HepG2 (cell line): ENCODE measurements around the gene ATP10A. TPM values are rescaled to one million over a fixed set of nuclear protein-coding genes. Genes with fewer than 3 reads are reported as not detected.

ENCODE experiments used
- ATAC-seq: fragments of 200-7000 bp; cut with Tn5 transposase; 3 replicates; pipeline ENCODE4 v1.9.1; 2020; ENCODE audit warnings: mild to moderate bottlenecking, moderate library complexity
- BruUV-seq: library from RNA; stranded (reverse); fragments of 400-500 nt; replicated peaks from 2 replicates; lab custom pipeline; 2021; lab: Mats Ljungman, UMichigan
- CTCF ChIA-PET: fragments of 300-600 bp; formaldehyde crosslinking; extraction: SDS; loops from one replicate; lab custom pipeline; 2021; ENCODE audit warnings: low total read pairs, inconsistent platforms, low intra/inter-chr PET ratio; lab: Yijun Ruan, JAX
- POLR2A ChIA-PET: fragments of 350-600 bp; sonication (Branson Sonifier 250); formaldehyde crosslinking; loops from one replicate; lab custom pipeline; 2020; ENCODE audit warnings: antibody characterized with exemption, inconsistent platforms; lab: Yijun Ruan, JAX
- DNase-seq: peaks from one replicate; pipeline ENCODE4 v3.0.0-alpha.2; 2015; ENCODE audit warnings: low spot score
- FAIRE-seq: peaks from 3 replicates; lab custom pipeline; 2011; peaks lifted over from hg19 to GRCh38; lab: Jason Lieb, UNC
- H2AFZ ChIP-seq: one replicate; pipeline ENCODE4 v1.6.1; 2011; ENCODE audit warnings: low read length, inconsistent platforms
- H3K27ac ChIP-seq: fragments of 300-600 bp; 3 replicates; pipeline ENCODE4 v1.8.0; 2011; ENCODE audit warnings: mixed run types, mild to moderate bottlenecking, mixed read lengths, low read length, inconsistent platforms; ENCODE audit not compliant: insufficient read depth; ENCODE audit errors: extremely low read length
- H3K27me3 ChIP-seq, 2 experiments: fragments of 200-600 bp in 1 of 2; 2 replicates in 1 of 2; 3 replicates in 1 of 2; pipeline versions ENCODE4 v1.6.0 to v1.8.0; 2011; ENCODE audit warnings: low read length in 2 of 2, mild to moderate bottlenecking in 2 of 2, moderate library complexity in 2 of 2, inconsistent platforms in 1 of 2; ENCODE audit not compliant: insufficient read depth in 2 of 2, control insufficient read depth in 1 of 2
- H3K36me3 ChIP-seq, 2 experiments: fragments of 200-600 bp in 1 of 2; replicated peaks in 1 of 2; 2 replicates in 1 of 2; 3 replicates in 1 of 2; pipeline versions ENCODE4 v1.5.1 to v1.8.0; 2011; ENCODE audit warnings: low read length in 2 of 2, inconsistent platforms in 1 of 2; ENCODE audit not compliant: insufficient read depth in 2 of 2, control insufficient read depth in 1 of 2
- H3K4me1 ChIP-seq: 2 replicates; pipeline ENCODE4 v1.5.1; 2012; ENCODE audit warnings: low read length, inconsistent platforms; ENCODE audit not compliant: insufficient read depth
- H3K4me2 ChIP-seq: 2 replicates; pipeline ENCODE4 v1.6.0; 2011; ENCODE audit warnings: low read depth, low read length, inconsistent platforms
- H3K4me3 ChIP-seq, 3 experiments: fragments of 200-600 bp in 1 of 3; sonication (generic), shearing (Covaris generic) in 1 of 3; replicated peaks in 1 of 3; 2 replicates each; pipeline ENCODE4 v1.5.1; 2011 to 2016; ENCODE audit warnings: low read length in 3 of 3, inconsistent platforms in 2 of 3, low read depth in 2 of 3, mild to moderate bottlenecking in 2 of 3, control low read depth in 1 of 3, mixed read lengths in 1 of 3; ENCODE audit not compliant: insufficient read depth in 1 of 3
- H3K79me2 ChIP-seq: one replicate; pipeline ENCODE4 v1.6.1; 2011; ENCODE audit warnings: low read length, inconsistent platforms; ENCODE audit not compliant: insufficient read depth
- H3K9ac ChIP-seq: 2 replicates; pipeline ENCODE4 v1.6.0; 2011; ENCODE audit warnings: mild to moderate bottlenecking, low read depth, low read length, inconsistent platforms; ENCODE audit not compliant: insufficient read depth
- H3K9me3 ChIP-seq: 2 replicates; pipeline ENCODE4 v1.5.1; 2012; ENCODE audit warnings: mild to moderate bottlenecking, low read length
- H4K20me1 ChIP-seq: 2 replicates; pipeline ENCODE4 v1.6.0; 2011; ENCODE audit warnings: inconsistent platforms, mild to moderate bottlenecking, low read length, moderate library complexity; ENCODE audit not compliant: insufficient read depth
- E2F5 ChIP-seq: sonication (generic); formaldehyde crosslinking; conservative IDR thresholded peaks from 2 replicates; pipeline ENCODE4 v1.4.0; 2020; ENCODE audit warnings: missing genetic modification reagents
- FOXO1 ChIP-seq: sonication (generic); formaldehyde crosslinking; IDR thresholded peaks from 2 replicates; pipeline ENCODE4 v1.4.0; 2020; ENCODE audit warnings: missing genetic modification reagents
- GABPA ChIP-seq, 2 experiments: IDR thresholded peaks; 2 replicates each; pipeline ENCODE4 v1.6.1; 2011 to 2016; ENCODE audit warnings: low read depth in 2 of 2, low read length in 1 of 2, missing biosample characterization in 1 of 2, missing genetic modification characterization in 1 of 2
- HOXD1 ChIP-seq: sonication (generic); formaldehyde crosslinking; IDR thresholded peaks from 2 replicates; pipeline ENCODE4 v1.5.0; 2020; ENCODE audit warnings: missing genetic modification reagents
- KAT2B ChIP-seq: fragments of 150-350 bp; IDR thresholded peaks from 2 replicates; pipeline ENCODE4 v1.6.1; 2014; ENCODE audit warnings: low read depth, low read length, borderline replicate concordance
- MTA1 ChIP-seq: sonication (generic); formaldehyde crosslinking; IDR thresholded peaks from 2 replicates; pipeline ENCODE4 v1.4.0; 2020; ENCODE audit warnings: missing genetic modification reagents, mild to moderate bottlenecking, borderline replicate concordance
- SALL1 ChIP-seq: sonication (generic); formaldehyde crosslinking; IDR thresholded peaks from 2 replicates; pipeline ENCODE4 v1.8.0; 2022; ENCODE audit warnings: mild to moderate bottlenecking, missing genetic modification reagents
- SIX1 ChIP-seq: sonication (generic); formaldehyde crosslinking; IDR thresholded peaks from 2 replicates; pipeline ENCODE4 v1.4.0; 2020; ENCODE audit warnings: missing genetic modification reagents, borderline replicate concordance
- ZFYVE20 ChIP-seq: sonication (generic); formaldehyde crosslinking; IDR thresholded peaks from 2 replicates; pipeline ENCODE4 v1.8.0; 2023; ENCODE audit warnings: low read depth, mild to moderate bottlenecking, moderate library complexity, missing genetic modification reagents, borderline replicate concordance
- ZNF460 ChIP-seq: sonication (generic); formaldehyde crosslinking; IDR thresholded peaks from 2 replicates; pipeline ENCODE4 v1.5.1; 2020; ENCODE audit warnings: missing genetic modification reagents, mild to moderate bottlenecking, borderline replicate concordance
- ZNF788 ChIP-seq: sonication (generic); formaldehyde crosslinking; IDR thresholded peaks from 2 replicates; pipeline ENCODE4 v1.5.0; 2020; ENCODE audit warnings: mild to moderate bottlenecking, missing genetic modification reagents, borderline replicate concordance
- WGBS: methylation state at CpG from one replicate; pipeline ENCODE4 v1.1.6; 2017; ENCODE audit warnings: low lambda C conversion rate; 5-methylcytosine and 5-hydroxymethylcytosine counted together
- in situ Hi-C: cut with HindIII; loops from 2 replicates; pipeline ENCODE4 v1.10.0; 2017; ENCODE audit warnings: low pct_unique_long_range_greater_than_20kb; ENCODE audit not compliant: extremely low pct_ligation_motif_present
- intact Hi-C: fragments of 100-400 bp; cut with micrococcal nuclease; formaldehyde crosslinking; loops from one replicate; pipeline ENCODE4 v1.10.0; 2022; ENCODE audit not compliant: unreplicated experiment
- polyA plus RNA-seq, 8 experiments: library from polyadenylated mRNA; depleted of rRNA in 3 of 8; stranded (reverse) in 7 of 8; unstranded in 1 of 8; fragments of >200 nt; fragmentation: Illumina TruSeq in 4 of 8; extraction: Trizol in 4 of 8; gene quantifications; 2 replicates each; pipeline versions ENCODE4 v1.2.1 to v1.2.3, GENCODE V29; 2011 to 2016; ENCODE audit warnings: low read depth in 4 of 8, missing spikeins in 1 of 8, mixed read lengths in 1 of 8; ENCODE audit not compliant: insufficient read depth in 1 of 8
- total RNA-seq, 5 experiments: library from RNA; depleted of rRNA; stranded (reverse); fragments of >200 nt; fragmentation: Illumina TruSeq; extraction: Trizol; gene quantifications; 2 replicates each; pipeline ENCODE4 v1.2.3, GENCODE V29; 2016; ENCODE audit warnings: low read depth in 1 of 5

ATP10A gene
- total and polyA plus RNA-seq, 2 of the 13 experiments (the other 11 are each of a cell fraction or from before 2014, with no cell fraction given): 0.58 to 4.2 TPM

DNA sequence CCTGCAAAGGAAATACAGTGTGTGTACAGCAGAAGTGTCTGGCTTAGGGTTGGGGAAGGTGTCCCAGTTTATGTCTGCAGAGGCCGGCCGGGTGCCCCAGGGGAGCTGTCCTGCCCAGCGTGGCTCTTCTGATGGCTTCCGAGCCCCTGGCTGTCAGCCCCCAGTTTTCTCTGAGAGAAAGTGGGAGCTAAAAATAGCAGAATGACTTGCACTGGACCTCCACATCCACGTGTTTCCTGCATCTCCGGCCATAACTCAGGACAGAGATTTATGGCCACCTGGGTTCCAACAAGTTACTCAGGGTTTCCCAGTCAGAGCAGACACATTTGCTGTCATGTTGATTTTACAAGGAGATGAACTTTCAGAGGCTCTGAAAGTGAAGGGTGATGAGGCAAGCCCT is 192.0 kb downstream of the ATP10A start:
- no peaks in the 10 kb centered on the region for H3K79me2 ChIP-seq
- CTCF ChIA-PET: no interaction called here
- ATAC-seq (no peak), DNase-seq (no peak), FAIRE-seq (no peak)
- no peak overlapping the region for H3K9ac ChIP-seq
- H3K27ac ChIP-seq: no peak overlapping the region
- BruUV-seq: no TSS peak
- no peak for TF ChIP-seq GABPA (IDR thresholded peaks at IDR 0.05; ENCODE audit: low read depth, low read length)
- TF ChIP-seq GABPA (CRISPR knock-in tag; IDR thresholded peaks at IDR 0.05; ENCODE audit: low read depth): no peak
- TF ChIP-seq E2F5 (CRISPR knock-in tag): no peak
- no peak for TF ChIP-seq ZFYVE20 (CRISPR knock-in tag)
- no peak for TF ChIP-seq ZNF788 (CRISPR knock-in tag)
- TF ChIP-seq KAT2B: no peak
- TF ChIP-seq MTA1 (CRISPR knock-in tag): no peak
- no peak for TF ChIP-seq SALL1 (CRISPR knock-in tag)
- no peak for TF ChIP-seq HOXD1
- TF ChIP-seq FOXO1 (CRISPR knock-in tag): no peak
- TF ChIP-seq SIX1 (CRISPR knock-in tag): no peak
- TF ChIP-seq ZNF460 (CRISPR knock-in tag): no peak
- no peaks in the 10 kb centered on the region for H4K20me1 ChIP-seq
- 46% methylated on average over 2 of the region's 6 CpGs for WGBS
- H3K4me1 ChIP-seq: no peaks in the 10 kb centered on the region
- H2AFZ ChIP-seq: no peak overlapping the region
- no peaks in the 10 kb centered on the region for H3K27me3 ChIP-seq
- no peaks in the 10 kb centered on the region for H3K36me3 ChIP-seq
- no peak overlapping the region for H3K4me3 ChIP-seq
- no peaks in the 10 kb centered on the region for H3K9me3 ChIP-seq
- POLR2A ChIA-PET: no interaction called here
- in situ Hi-C loops: loop anchor here (10.0 kb wide), 1 partner anchor 56 kb away; no protein-coding TSS in a partner anchor
- intact Hi-C loops: no loop called here
- no peak overlapping the region for H3K4me2 ChIP-seq
